GM12878 (cell line): ENCODE measurements around the gene ANKRD6. TPM values are rescaled to one million over a fixed set of nuclear protein-coding genes. Genes with fewer than 3 reads are reported as not detected.
A peak's percentile ranks its signal among the peaks of the same experiment; 100 is the strongest.

Experiments used
- ATF2 ChIP-seq: IDR thresholded peaks from 2 replicates; pipeline ENCODE4 v1.6.1; 2012; ENCODE audit warnings: low read length, inconsistent platforms
- BCL3 ChIP-seq: IDR thresholded peaks from 2 replicates; pipeline ENCODE4 v1.6.1; 2011; ENCODE audit warnings: borderline replicate concordance, low read depth, mild to moderate bottlenecking, moderate library complexity, low read length; ENCODE audit not compliant: insufficient read depth, poor library complexity, severe bottlenecking
- BMI1 ChIP-seq: fragments of 450-650 bp; IDR thresholded peaks from 2 replicates; pipeline ENCODE4 v1.6.1; 2016; ENCODE audit warnings: mild to moderate bottlenecking, moderate library complexity, borderline replicate concordance
- CBFB ChIP-seq: IDR thresholded peaks from 2 replicates; pipeline ENCODE4 v1.6.1; 2016; ENCODE audit warnings: antibody characterized with exemption, low read depth
- CBX3 ChIP-seq: fragments of 200-600 bp; sonication (generic); IDR thresholded peaks from 2 replicates; pipeline ENCODE4 v1.6.1; 2016; ENCODE audit warnings: low read depth, borderline replicate concordance
- CREB1 ChIP-seq: IDR thresholded peaks from 2 replicates; pipeline ENCODE4 v1.6.1; 2012; ENCODE audit warnings: low read depth, mild to moderate bottlenecking, inconsistent platforms
- EED ChIP-seq: sonication (generic); IDR thresholded peaks from 2 replicates; pipeline ENCODE4 v1.6.1; 2016; ENCODE audit warnings: antibody characterized with exemption, low read depth
- EZH2 ChIP-seq: IDR thresholded peaks from 2 replicates; pipeline ENCODE4 v1.6.1; 2012; ENCODE audit warnings: low read depth, mild to moderate bottlenecking, control low read depth, inconsistent platforms, low read length, borderline replicate concordance; ENCODE audit not compliant: control insufficient read depth
- FOXM1 ChIP-seq: IDR thresholded peaks from 2 replicates; pipeline ENCODE4 v1.6.1; 2012; ENCODE audit warnings: low read depth, mild to moderate bottlenecking, inconsistent platforms, low read length, moderate library complexity
- GATAD2B ChIP-seq: fragments of 450-650 bp; conservative IDR thresholded peaks from 2 replicates; pipeline ENCODE4 v1.6.1; 2017; ENCODE audit warnings: low read depth, mild to moderate bottlenecking, moderate library complexity
- IRF4 ChIP-seq: IDR thresholded peaks from 2 replicates; pipeline ENCODE4 v1.6.1; 2011; ENCODE audit warnings: low read depth, low read length
- JUNB ChIP-seq: IDR thresholded peaks from 2 replicates; pipeline ENCODE4 v1.6.1; 2016; ENCODE audit warnings: antibody characterized with exemption, mild to moderate bottlenecking
- MTA2 ChIP-seq: fragments of 450-650 bp; IDR thresholded peaks from 2 replicates; pipeline ENCODE4 v1.6.1; 2016; ENCODE audit warnings: low read depth, mild to moderate bottlenecking, moderate library complexity
- MXI1 ChIP-seq: fragments of 150-350 bp; IDR thresholded peaks from 2 replicates; pipeline ENCODE4 v1.6.1; 2011; ENCODE audit warnings: low read depth, mild to moderate bottlenecking, inconsistent platforms, low read length, improper control_type of control experiment
- NBN ChIP-seq: fragments of 450-650 bp; IDR thresholded peaks from 2 replicates; pipeline ENCODE4 v1.6.1; 2016
- PAX5 ChIP-seq: IDR thresholded peaks from 2 replicates; pipeline ENCODE4 v1.6.1; 2011; ENCODE audit warnings: low read depth, low read length, borderline replicate concordance
- PML ChIP-seq: IDR thresholded peaks from 2 replicates; pipeline ENCODE4 v1.6.1; 2012; ENCODE audit warnings: low read length, inconsistent platforms
- POLR2AphosphoS2 ChIP-seq: IDR thresholded peaks from 2 replicates; pipeline ENCODE4 v1.6.1; 2011; ENCODE audit warnings: low read depth, mild to moderate bottlenecking, low read length, improper control_type of control experiment, moderate library complexity
- POU2F2 ChIP-seq: IDR thresholded peaks from 3 replicates; pipeline ENCODE4 v1.6.1; 2011; ENCODE audit warnings: low read depth, mild to moderate bottlenecking, low read length, borderline replicate concordance
- RCOR1 ChIP-seq: conservative IDR thresholded peaks from 2 replicates; pipeline ENCODE4 v1.6.1; 2012; ENCODE audit warnings: low read depth, low read length, improper control_type of control experiment
- SMC3 ChIP-seq: IDR thresholded peaks from 2 replicates; pipeline ENCODE4 v1.6.1; 2011; ENCODE audit warnings: low read length, improper control_type of control experiment, borderline replicate concordance
- TBL1XR1 ChIP-seq: IDR thresholded peaks from 2 replicates; pipeline ENCODE4 v1.6.1; 2012; ENCODE audit warnings: low read depth, low read length, improper control_type of control experiment
- YBX1 ChIP-seq: fragments of 450-650 bp; IDR thresholded peaks from 2 replicates; pipeline ENCODE4 v1.6.1; 2016; ENCODE audit warnings: antibody characterized with exemption
- YY1 ChIP-seq: IDR thresholded peaks from 2 replicates; pipeline ENCODE4 v1.6.1; 2011; ENCODE audit warnings: low read depth, mild to moderate bottlenecking, low read length
- ZNF687 ChIP-seq: fragments of 450-650 bp; IDR thresholded peaks from 2 replicates; pipeline ENCODE4 v1.6.1; 2017; ENCODE audit warnings: mild to moderate bottlenecking, moderate library complexity
- polyA plus RNA-seq, 11 experiments: library from polyadenylated mRNA; depleted of rRNA in 4 of 11; unstranded in 6 of 11; stranded (reverse) in 5 of 11; fragments of >200 nt; fragmentation: Nextera tagmentation in 4 of 11; fragmentation: Illumina TruSeq in 1 of 11; extraction: Ambion mirVana in 4 of 11; extraction: Trizol in 1 of 11; gene quantifications; 1 replicate in 1 of 11; 2 replicates in 10 of 11; pipeline versions ENCODE4 v1.2.1 to v1.2.3, GENCODE V29; 2011 to 2016; ENCODE audit warnings: inconsistent platforms in 2 of 11, missing spikeins in 2 of 11, low read depth in 1 of 11
- total RNA-seq, 4 experiments: library from RNA; depleted of rRNA in 3 of 4; stranded (reverse); fragments of >200 nt in 3 of 4; fragmentation: Illumina TruSeq in 1 of 4; extraction: Trizol in 1 of 4; gene quantifications; 2 replicates each; pipeline versions ENCODE4 v1.2.1 to v1.2.3, GENCODE V29; 2013 to 2021

ANKRD6 gene
- total and polyA plus RNA-seq, 10 of the 15 experiments (the other 5 are each of a cell fraction or from before 2014, with no cell fraction given), result 0.03 to 0.90 (median 0.38) TPM

GRCh38 chr6:89387516-89388201 lies 45.3 kb upstream of the ANKRD6 start (continued):
- TF ChIP-seq TBL1XR1 (peak; percentile 98), NBN (peak; percentile 97), RCOR1 (peak; percentile 86; the same call in 1 of the 2 replicates), CBX3 (no peak), BCL3 (peak; percentile 50), PML (peak; percentile 82; the same call in 1 of the 2 replicates), GATAD2B (peak; percentile 74), SMC3 (peak; percentile 9; the same call in 1 of the 2 replicates), POLR2AphosphoS2 (no peak), IRF4 (peak; percentile 98), MXI1 (peak; percentile 76; the same call in 1 of the 2 replicates), ZNF687 (no peak), CREB1 (peak; percentile 69), PAX5 (peak; percentile 97), EZH2 (0 out of 2 replicates have a peak, but pooled peaks have one; percentile 19), JUNB (peak; percentile 93), YY1 (peak; percentile 50; the same call in 1 of the 2 replicates), MTA2 (peak; percentile 100), EED (peak; percentile 95), YBX1 (no peak), CBFB (peak; percentile 95), FOXM1 (peak; percentile 99), BMI1 (peak; percentile 91), ATF2 (peak; percentile 97), POU2F2 (peak; percentile 92; the same call in 2 of the 3 replicates)
